WTC11 (cell line): Measurements from ENCODE around the gene RAP2B. TPM values are rescaled to one million over a fixed set of nuclear protein-coding genes. Genes with fewer than 3 reads are reported as not detected.

Experiments
- ATAC-seq: fragments of 200-7000 bp; cut with Tn5 transposase; 2 replicates; pipeline ENCODE4 v1.10.0; 2021; ENCODE audit warnings: mild to moderate bottlenecking, moderate library complexity
- CTCF ChIA-PET: fragments of 300-600 bp; sonication (Branson Sonifier 250); formaldehyde crosslinking; loops from one replicate; lab custom pipeline; 2021; ENCODE audit warnings: antibody characterized with exemption; lab: Charles Lee
- POLR2A ChIA-PET: fragments of 350-600 bp; sonication (Branson Sonifier 250); formaldehyde crosslinking; loops from one replicate; lab custom pipeline; 2021; ENCODE audit warnings: antibody characterized with exemption; lab: Charles Lee
- DNase-seq: peaks from one replicate; pipeline ENCODE4 v3.0.0; 2021; ENCODE audit warnings: low spot score
- H3K27ac Mint-ChIP-seq: 2 replicates; pipeline ENCODE4 v1.8.0; 2021; ENCODE audit warnings: mixed read lengths
- H3K27me3 Mint-ChIP-seq: 2 replicates; pipeline ENCODE4 v1.8.0; 2021; ENCODE audit warnings: low read depth, mild to moderate bottlenecking, moderate library complexity, mixed read lengths
- H3K36me3 Mint-ChIP-seq: 2 replicates; pipeline ENCODE4 v1.8.0; 2021; ENCODE audit warnings: mixed read lengths
- H3K4me1 Mint-ChIP-seq: 2 replicates; pipeline ENCODE4 v1.8.0; 2022; ENCODE audit warnings: mixed read lengths
- H3K4me3 Mint-ChIP-seq: 2 replicates; pipeline ENCODE4 v1.8.0; 2021; ENCODE audit warnings: mild to moderate bottlenecking, moderate library complexity, mixed read lengths
- H3K9me3 Mint-ChIP-seq: 2 replicates; pipeline ENCODE4 v1.8.0; 2021; ENCODE audit warnings: mixed read lengths
- ETV6 ChIP-seq: sonication (generic); formaldehyde crosslinking; IDR thresholded peaks from 2 replicates; pipeline ENCODE4 v1.8.1; 2022; ENCODE audit warnings: mild to moderate bottlenecking, missing genetic modification reagents
- IRF2 ChIP-seq: sonication (generic); formaldehyde crosslinking; IDR thresholded peaks from 2 replicates; pipeline ENCODE4 v1.8.0; 2022; ENCODE audit warnings: low read depth, missing genetic modification reagents, borderline replicate concordance
- MXD4 ChIP-seq: fragments of 250-450 bp; sonication (Bioruptor Pico); IDR thresholded peaks from 2 replicates; pipeline ENCODE4 v1.8.0; 2021; ENCODE audit warnings: mild to moderate bottlenecking, moderate library complexity, borderline replicate concordance
- NFATC4 ChIP-seq: fragments of 250-450 bp; sonication (Bioruptor Pico); IDR thresholded peaks from 2 replicates; pipeline ENCODE4 v1.9.0; 2021; ENCODE audit warnings: mild to moderate bottlenecking
- NR1H2 ChIP-seq: sonication (generic); formaldehyde crosslinking; IDR thresholded peaks from 2 replicates; pipeline ENCODE4 v1.9.0; 2021; ENCODE audit warnings: mild to moderate bottlenecking, moderate library complexity, missing genetic modification reagents
- RELA ChIP-seq: sonication (generic); formaldehyde crosslinking; IDR thresholded peaks from 2 replicates; pipeline ENCODE4 v1.8.1; 2022; ENCODE audit warnings: missing genetic modification reagents, mild to moderate bottlenecking, borderline replicate concordance
- SP1 ChIP-seq: sonication (generic); formaldehyde crosslinking; conservative IDR thresholded peaks from 2 replicates; pipeline ENCODE4 v1.8.1; 2022; ENCODE audit warnings: missing genetic modification reagents
- ZNF232 ChIP-seq: sonication (generic); formaldehyde crosslinking; IDR thresholded peaks from 2 replicates; pipeline ENCODE4 v1.8.0; 2022; ENCODE audit warnings: mild to moderate bottlenecking, missing genetic modification reagents
- ZNF671 ChIP-seq: fragments of 250-450 bp; sonication (Bioruptor Pico); IDR thresholded peaks from 2 replicates; pipeline ENCODE4 v1.8.0; 2021; ENCODE audit warnings: mild to moderate bottlenecking
- total RNA-seq: library from RNA; stranded (reverse); gene quantifications from 3 replicates; pipeline ENCODE4 v1.2.3, GENCODE V29; 2021
- TF ChIP-seq, protein P1 (sequence below): sonication (generic); formaldehyde crosslinking; IDR thresholded peaks from 2 replicates; pipeline ENCODE4 v1.8.0; 2023; ENCODE audit warnings: missing genetic modification reagents, mild to moderate bottlenecking, borderline replicate concordance
- TF ChIP-seq, protein P2 (sequence below): sonication (generic); formaldehyde crosslinking; IDR thresholded peaks from 2 replicates; pipeline ENCODE4 v1.8.0; 2022; ENCODE audit warnings: missing genetic modification reagents
- TF ChIP-seq, protein P3 (sequence below): sonication (generic); formaldehyde crosslinking; conservative IDR thresholded peaks from 2 replicates; pipeline ENCODE4 v1.8.1; 2022; ENCODE audit warnings: mild to moderate bottlenecking, missing genetic modification reagents
- TF ChIP-seq, protein P4 (sequence below): sonication (generic); formaldehyde crosslinking; IDR thresholded peaks from 2 replicates; pipeline ENCODE4 v1.8.0; 2022; ENCODE audit warnings: mild to moderate bottlenecking, missing genetic modification reagents
- TF ChIP-seq, protein P5 (sequence below): sonication (generic); formaldehyde crosslinking; IDR thresholded peaks from 2 replicates; pipeline ENCODE4 v1.8.1; 2023; ENCODE audit warnings: mild to moderate bottlenecking, missing genetic modification reagents

RAP2B gene
- total RNA-seq, 1 experiment from 2014 or later, result 25.6 TPM

DNA sequence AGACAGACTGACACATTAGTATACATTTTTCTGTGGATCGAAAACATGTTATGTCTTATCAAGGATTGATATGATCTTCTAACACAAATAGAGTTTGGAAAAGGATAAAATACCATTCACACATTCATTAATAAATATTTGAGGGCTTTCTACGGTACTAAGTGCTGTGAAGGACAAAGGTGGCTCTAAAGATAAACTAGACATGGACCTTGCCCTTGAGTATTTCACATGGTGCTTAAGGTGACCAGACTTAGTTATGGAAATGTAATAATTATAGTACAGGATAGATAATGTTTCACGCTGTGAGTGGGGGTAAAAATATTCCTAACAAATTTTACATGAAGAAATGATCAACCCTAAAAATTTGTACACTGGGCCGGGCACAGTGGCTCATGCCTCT, 3.8 kb upstream of the RAP2B start (continued):
- TF ChIP-seq, protein P1, sequence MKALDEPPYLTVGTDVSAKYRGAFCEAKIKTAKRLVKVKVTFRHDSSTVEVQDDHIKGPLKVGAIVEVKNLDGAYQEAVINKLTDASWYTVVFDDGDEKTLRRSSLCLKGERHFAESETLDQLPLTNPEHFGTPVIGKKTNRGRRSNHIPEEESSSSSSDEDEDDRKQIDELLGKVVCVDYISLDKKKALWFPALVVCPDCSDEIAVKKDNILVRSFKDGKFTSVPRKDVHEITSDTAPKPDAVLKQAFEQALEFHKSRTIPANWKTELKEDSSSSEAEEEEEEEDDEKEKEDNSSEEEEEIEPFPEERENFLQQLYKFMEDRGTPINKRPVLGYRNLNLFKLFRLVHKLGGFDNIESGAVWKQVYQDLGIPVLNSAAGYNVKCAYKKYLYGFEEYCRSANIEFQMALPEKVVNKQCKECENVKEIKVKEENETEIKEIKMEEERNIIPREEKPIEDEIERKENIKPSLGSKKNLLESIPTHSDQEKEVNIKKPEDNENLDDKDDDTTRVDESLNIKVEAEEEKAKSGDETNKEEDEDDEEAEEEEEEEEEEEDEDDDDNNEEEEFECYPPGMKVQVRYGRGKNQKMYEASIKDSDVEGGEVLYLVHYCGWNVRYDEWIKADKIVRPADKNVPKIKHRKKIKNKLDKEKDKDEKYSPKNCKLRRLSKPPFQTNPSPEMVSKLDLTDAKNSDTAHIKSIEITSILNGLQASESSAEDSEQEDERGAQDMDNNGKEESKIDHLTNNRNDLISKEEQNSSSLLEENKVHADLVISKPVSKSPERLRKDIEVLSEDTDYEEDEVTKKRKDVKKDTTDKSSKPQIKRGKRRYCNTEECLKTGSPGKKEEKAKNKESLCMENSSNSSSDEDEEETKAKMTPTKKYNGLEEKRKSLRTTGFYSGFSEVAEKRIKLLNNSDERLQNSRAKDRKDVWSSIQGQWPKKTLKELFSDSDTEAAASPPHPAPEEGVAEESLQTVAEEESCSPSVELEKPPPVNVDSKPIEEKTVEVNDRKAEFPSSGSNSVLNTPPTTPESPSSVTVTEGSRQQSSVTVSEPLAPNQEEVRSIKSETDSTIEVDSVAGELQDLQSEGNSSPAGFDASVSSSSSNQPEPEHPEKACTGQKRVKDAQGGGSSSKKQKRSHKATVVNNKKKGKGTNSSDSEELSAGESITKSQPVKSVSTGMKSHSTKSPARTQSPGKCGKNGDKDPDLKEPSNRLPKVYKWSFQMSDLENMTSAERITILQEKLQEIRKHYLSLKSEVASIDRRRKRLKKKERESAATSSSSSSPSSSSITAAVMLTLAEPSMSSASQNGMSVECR (CRISPR knock-in tag), result no peak
- TF ChIP-seq ZNF232 (CRISPR knock-in tag) (no peak), ETV6 (no peak), RELA (CRISPR knock-in tag) (no peak), IRF2 (CRISPR knock-in tag) (no peak), MXD4 (no peak)
- TF ChIP-seq, protein P2, sequence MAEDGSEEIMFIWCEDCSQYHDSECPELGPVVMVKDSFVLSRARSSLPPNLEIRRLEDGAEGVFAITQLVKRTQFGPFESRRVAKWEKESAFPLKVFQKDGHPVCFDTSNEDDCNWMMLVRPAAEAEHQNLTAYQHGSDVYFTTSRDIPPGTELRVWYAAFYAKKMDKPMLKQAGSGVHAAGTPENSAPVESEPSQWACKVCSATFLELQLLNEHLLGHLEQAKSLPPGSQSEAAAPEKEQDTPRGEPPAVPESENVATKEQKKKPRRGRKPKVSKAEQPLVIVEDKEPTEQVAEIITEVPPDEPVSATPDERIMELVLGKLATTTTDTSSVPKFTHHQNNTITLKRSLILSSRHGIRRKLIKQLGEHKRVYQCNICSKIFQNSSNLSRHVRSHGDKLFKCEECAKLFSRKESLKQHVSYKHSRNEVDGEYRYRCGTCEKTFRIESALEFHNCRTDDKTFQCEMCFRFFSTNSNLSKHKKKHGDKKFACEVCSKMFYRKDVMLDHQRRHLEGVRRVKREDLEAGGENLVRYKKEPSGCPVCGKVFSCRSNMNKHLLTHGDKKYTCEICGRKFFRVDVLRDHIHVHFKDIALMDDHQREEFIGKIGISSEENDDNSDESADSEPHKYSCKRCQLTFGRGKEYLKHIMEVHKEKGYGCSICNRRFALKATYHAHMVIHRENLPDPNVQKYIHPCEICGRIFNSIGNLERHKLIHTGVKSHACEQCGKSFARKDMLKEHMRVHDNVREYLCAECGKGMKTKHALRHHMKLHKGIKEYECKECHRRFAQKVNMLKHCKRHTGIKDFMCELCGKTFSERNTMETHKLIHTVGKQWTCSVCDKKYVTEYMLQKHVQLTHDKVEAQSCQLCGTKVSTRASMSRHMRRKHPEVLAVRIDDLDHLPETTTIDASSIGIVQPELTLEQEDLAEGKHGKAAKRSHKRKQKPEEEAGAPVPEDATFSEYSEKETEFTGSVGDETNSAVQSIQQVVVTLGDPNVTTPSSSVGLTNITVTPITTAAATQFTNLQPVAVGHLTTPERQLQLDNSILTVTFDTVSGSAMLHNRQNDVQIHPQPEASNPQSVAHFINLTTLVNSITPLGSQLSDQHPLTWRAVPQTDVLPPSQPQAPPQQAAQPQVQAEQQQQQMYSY (CRISPR knock-in tag), result no peak
- TF ChIP-seq, protein P3, sequence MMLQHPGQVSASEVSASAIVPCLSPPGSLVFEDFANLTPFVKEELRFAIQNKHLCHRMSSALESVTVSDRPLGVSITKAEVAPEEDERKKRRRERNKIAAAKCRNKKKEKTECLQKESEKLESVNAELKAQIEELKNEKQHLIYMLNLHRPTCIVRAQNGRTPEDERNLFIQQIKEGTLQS (CRISPR knock-in tag), result no peak
- TF ChIP-seq, protein P4, sequence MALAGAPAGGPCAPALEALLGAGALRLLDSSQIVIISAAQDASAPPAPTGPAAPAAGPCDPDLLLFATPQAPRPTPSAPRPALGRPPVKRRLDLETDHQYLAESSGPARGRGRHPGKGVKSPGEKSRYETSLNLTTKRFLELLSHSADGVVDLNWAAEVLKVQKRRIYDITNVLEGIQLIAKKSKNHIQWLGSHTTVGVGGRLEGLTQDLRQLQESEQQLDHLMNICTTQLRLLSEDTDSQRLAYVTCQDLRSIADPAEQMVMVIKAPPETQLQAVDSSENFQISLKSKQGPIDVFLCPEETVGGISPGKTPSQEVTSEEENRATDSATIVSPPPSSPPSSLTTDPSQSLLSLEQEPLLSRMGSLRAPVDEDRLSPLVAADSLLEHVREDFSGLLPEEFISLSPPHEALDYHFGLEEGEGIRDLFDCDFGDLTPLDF (CRISPR knock-in tag), result no peak

DNA sequence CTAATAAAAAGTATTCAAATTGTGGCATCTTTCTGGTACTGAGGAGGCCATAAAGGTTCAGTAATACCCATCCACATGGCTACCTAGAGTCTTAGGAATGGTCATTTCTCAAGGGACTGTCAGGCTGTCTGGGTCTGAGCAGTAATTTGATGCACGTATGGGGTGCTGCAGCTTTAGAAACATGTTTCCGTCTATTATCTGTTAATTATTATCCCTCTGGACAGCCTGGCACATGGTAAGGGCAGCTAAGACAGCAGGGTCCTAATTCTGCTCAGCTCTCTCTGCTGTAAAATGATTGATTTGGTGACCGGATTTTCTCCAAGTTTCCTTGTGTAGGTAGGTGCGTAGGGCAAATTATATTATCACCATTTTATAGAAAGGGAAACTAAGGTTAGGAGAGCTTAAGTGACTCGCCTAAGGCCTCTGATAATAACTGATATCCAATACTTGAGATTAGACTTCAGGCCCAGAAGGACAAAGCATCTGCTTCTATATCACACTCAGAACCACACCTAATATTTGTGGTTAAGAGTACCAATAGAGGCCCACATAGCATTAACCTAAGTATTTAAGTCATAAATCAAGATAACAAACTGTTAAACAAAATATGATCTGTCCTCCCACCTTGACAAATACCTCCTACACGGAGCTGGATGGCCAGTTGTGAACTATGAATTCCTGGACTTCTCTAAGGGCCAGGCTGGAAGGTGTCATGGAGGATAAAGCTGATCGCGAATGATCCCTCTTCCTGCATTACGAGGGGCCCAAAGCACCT, 2.9 kb upstream of the RAP2B start:
- peaks cover 3% of the 10 kb centered on the region; the same call in 1 of the 2 replicates for H3K27me3 Mint-ChIP-seq
- ATAC-seq (no peak), DNase-seq (no peak)
- H3K9me3 Mint-ChIP-seq, result peaks cover 7% of the 10 kb centered on the region
- peak overlapping the region; percentile 94 for H3K4me3 Mint-ChIP-seq
- no peak overlapping the region for H3K27ac Mint-ChIP-seq
- ChIA-PET CTCF (interaction anchor here (2.9 kb wide), 1 partner anchor 116 kb away, joined by 19 read pairs; no protein-coding TSS in a partner anchor), POLR2A (no interaction called here)
- TF ChIP-seq, protein P5, sequence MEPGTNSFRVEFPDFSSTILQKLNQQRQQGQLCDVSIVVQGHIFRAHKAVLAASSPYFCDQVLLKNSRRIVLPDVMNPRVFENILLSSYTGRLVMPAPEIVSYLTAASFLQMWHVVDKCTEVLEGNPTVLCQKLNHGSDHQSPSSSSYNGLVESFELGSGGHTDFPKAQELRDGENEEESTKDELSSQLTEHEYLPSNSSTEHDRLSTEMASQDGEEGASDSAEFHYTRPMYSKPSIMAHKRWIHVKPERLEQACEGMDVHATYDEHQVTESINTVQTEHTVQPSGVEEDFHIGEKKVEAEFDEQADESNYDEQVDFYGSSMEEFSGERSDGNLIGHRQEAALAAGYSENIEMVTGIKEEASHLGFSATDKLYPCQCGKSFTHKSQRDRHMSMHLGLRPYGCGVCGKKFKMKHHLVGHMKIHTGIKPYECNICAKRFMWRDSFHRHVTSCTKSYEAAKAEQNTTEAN (CRISPR knock-in tag), result no peak
- TF ChIP-seq SP1 (no peak), NFATC4 (no peak), NR1H2 (no peak), ZNF671 (CRISPR knock-in tag) (no peak)
- 0 out of 2 replicates have a peak, but pooled peaks cover 2% of the 10 kb centered on the region for H3K36me3 Mint-ChIP-seq
- H3K4me1 Mint-ChIP-seq, result peaks cover 16% of the 10 kb centered on the region
